H1 (cell line): ENCODE results near the gene ANKRD40. TPM values are rescaled to one million over a fixed set of nuclear protein-coding genes. Genes with fewer than 3 reads are reported as not detected.

Experiments
- CHD7 ChIP-seq: fragments of 300-600 bp; sonication (generic); IDR thresholded peaks from 2 replicates; pipeline ENCODE4 v1.7.1; 2012; ENCODE audit warnings: low read length, moderate library complexity, mild to moderate bottlenecking, inconsistent platforms; ENCODE audit not compliant: insufficient replicate concordance
- polyA plus RNA-seq, 7 experiments: library from polyadenylated mRNA; depleted of rRNA in 3 of 7; stranded (reverse) in 5 of 7; unstranded in 2 of 7; fragments of >200 nt in 5 of 7; fragments of 200-250 nt in 2 of 7; gene quantifications; 1 replicate in 5 of 7; 2 replicates in 1 of 7; 4 replicates in 1 of 7; pipeline versions ENCODE4 v1.2.1 to v1.2.3, GENCODE V29; 2011 to 2013; ENCODE audit warnings: missing spikeins in 2 of 7, mixed read lengths in 2 of 7
- total RNA-seq: library from RNA; stranded (reverse); fragmentation: NEBNext Ultra II Directional; extraction: Animal tissue kit (Norgen Biotek cat#: 25700); gene quantifications from 2 replicates; pipeline ENCODE4 v1.2.1, GENCODE V29; 2021

The ANKRD40 gene
- total and polyA plus RNA-seq, 2 of the 8 experiments (the other 6 are each of a cell fraction or from before 2014, with no cell fraction given): 26.1 to 50.1 TPM

- TF ChIP-seq CHD7: no peak
Measured at GRCh38 chr17:50739098-50739497, 31.4 kb upstream of the ANKRD40 start (continued).
